OCI-LY3 (cell line): Measurements from ENCODE around the gene CD79B.

Experiments
- CTCF ChIP-seq: fragments of 200-600, 300-600 bp; sonication (generic); IDR thresholded peaks from 2 replicates; pipeline ENCODE4 v1.5.1; 2014; ENCODE audit warnings: antibody characterized with exemption, low read length, low read depth
- EZH2phosphoT487 ChIP-seq: fragments of 200-600 bp; shearing (Covaris generic); IDR thresholded peaks from 2 replicates; pipeline ENCODE4 v1.6.1; 2018; ENCODE audit warnings: antibody characterized with exemption, mixed run types, low read depth

GRCh38 chr17:63974594-63975192 is 42.6 kb upstream of the CD79B start:
- no peak for TF ChIP-seq CTCF
- TF ChIP-seq EZH2phosphoT487: no peak
